ENCODE data around the gene THAP7.

The THAP7 gene

DNA sequence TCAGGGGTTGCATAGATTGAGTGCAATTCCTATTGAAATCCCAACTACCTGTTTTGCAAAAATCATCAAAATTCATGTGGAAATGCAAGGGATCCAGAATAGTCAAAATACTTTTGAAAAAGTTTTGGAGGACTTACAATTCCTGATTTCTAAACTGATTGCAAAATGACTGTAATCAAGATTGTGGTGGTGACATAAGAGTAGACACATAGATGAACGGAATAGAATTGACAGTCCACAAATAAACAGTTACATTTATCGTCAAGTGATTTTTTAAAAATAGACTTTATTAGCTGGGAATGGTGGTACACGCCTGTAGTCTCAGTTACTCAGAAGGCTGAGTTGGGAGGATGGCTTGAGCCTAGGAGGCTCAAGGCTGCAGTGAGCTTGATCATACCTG lies 33.1 kb upstream of the THAP7 start:
- H3K4me3 ChIP-seq (ENCODE audit: low read length), result no peak overlapping the region

DNA sequence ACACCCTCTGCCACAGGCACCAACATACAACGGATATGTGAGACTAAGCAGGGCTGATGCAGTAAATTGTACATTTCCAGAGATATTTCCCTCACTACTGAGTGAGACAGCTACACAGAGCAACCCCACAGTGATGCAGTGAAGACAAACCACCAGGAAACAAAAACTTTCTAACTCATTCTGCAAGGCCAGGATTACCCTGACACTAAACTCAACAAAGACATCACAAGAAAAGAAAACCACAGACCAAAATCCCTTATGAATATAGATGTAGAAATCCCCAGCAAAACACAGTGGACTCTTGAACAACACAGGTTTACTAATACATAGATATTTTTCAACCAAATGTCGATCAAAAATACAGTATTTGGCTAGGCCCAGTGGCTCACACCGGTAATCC lies 32.0 kb upstream of the THAP7 start:
- no peak overlapping the region for H3K4me3 ChIP-seq (ENCODE audit: low read length)
- TF ChIP-seq ZNF274 (IDR thresholded peaks at IDR 0.05; ENCODE audit: low read depth, low read length), result no peak

More for the DNA sequence above, 33.1 kb upstream of the THAP7 start:
- TF ChIP-seq ZNF274 (IDR thresholded peaks at IDR 0.05; ENCODE audit: low read depth, low read length), result no peak

DNA sequence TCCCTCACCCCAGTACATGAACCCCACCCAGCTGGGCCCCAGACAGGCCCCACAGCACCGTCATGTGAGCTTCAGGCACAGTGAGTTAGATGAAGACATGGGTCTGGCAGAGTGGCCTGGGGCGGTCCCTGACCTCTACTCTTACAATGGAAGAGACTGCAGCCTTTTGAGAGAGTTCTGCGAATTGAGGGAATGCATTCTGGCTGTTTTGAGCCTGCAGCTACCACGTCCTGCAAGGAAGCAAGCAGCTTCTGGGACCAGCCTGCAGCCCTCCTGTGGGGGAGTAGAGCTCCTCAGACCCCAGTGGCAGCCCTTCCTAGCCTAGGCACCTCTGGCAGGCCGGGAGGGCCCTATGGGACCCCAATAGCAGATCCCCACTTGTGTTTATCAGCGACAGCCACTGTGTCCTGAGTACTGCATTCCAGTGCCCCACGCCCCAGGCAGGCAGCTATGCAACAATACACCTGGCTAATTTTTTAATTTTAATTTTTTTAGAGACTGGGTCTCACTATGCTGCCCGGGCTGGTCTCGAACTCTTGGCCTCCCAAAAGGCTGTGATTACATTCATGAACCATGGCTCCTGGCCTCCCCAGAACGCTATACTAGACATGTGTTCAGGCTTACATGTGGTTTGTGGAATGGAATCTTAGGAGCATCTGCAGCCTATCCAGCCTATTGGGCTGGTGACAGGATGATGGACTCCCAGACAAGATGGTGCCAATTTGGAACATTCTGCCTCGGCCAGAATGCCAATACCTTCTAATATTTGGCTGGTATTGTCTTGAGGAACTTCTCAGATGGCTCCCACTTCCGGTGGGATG lies 31.2 kb upstream of the THAP7 start:
- H3K4me3 ChIP-seq (ENCODE audit: low read length), result no peak overlapping the region
- TF ChIP-seq ZNF274 (IDR thresholded peaks at IDR 0.05; ENCODE audit: low read depth, low read length), result no peak

DNA sequence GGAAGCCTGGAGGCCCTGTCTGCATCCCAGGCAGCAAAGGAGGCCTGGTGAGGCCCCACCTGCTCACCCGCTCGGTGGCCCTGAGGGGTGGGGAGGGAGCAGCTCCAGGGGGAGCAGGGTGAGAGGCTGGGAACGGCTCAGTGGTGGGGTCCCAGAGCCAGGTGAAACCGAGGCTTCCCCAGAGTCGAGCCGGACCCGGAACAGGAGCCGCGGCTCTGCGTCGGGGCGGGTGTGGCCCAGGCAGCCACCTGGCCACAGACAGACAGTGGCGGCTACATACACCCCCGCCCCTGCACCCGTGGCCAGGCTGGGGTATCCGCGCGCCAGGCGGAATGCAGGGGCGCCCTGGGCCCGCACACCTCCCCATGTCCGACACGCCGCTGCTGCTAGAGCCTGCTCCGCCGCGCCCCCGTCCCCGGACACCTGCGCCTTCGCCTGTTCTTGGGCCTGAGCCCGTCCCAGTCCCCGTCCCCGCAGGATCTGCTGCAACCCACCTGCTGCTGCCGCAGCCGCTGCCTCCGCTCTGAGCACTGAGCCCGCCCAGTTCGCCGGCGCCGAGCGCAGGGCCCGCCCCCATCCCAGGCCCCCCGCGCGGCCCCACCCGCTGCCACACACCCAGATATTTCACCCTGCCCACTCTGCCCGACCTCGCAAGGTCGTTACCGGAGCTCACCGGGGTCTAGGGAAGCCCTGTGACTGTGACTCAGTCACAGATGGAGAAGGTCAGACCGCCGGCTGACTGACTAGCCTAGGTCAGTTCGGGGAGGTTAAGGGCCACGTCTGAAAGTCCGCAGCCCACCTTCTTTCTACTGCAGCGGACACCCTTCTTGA lies 30.3 kb upstream of the THAP7 start, which contains the start of gene SLC7A4:
Gene SLC7A4, minus strand, starts transcription at position 525 of the 831 bp plus-strand sequence. CDS start 749 bp downstream, outside the sequence.
- no peak for TF ChIP-seq ZNF274 (IDR thresholded peaks at IDR 0.05; ENCODE audit: low read depth, low read length)
- H3K4me3 ChIP-seq (ENCODE audit: low read length), result no peak within 1 kb of the TSS

DNA sequence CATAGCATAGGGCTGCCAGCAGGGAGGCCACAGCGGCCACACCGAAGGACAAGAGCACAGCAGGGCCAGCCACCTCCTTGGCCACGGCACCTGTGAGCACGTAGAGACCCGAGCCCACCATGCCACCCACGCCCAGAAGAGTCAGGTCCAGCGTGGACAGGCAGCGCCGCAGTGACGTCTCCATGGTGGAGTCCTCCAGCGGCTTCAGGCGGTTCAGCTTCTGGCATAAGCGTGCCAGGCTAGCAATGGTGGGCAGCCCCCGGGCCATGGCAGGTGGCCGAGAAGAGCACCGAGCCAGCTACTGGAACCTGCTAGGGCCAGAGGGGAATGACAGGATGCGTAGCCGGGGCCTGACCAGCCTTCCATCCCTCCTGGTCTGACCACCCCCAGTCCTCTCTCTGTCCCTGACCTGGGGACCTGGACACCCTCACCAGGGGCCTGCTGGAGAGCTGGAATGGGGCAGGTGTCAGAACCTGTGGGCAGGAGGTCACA lies 29.7 kb upstream of the THAP7 start:
- H3K4me3 ChIP-seq (ENCODE audit: low read length), result no peak overlapping the region
- no peak for TF ChIP-seq ZNF274 (IDR thresholded peaks at IDR 0.05; ENCODE audit: low read depth, low read length)

DNA sequence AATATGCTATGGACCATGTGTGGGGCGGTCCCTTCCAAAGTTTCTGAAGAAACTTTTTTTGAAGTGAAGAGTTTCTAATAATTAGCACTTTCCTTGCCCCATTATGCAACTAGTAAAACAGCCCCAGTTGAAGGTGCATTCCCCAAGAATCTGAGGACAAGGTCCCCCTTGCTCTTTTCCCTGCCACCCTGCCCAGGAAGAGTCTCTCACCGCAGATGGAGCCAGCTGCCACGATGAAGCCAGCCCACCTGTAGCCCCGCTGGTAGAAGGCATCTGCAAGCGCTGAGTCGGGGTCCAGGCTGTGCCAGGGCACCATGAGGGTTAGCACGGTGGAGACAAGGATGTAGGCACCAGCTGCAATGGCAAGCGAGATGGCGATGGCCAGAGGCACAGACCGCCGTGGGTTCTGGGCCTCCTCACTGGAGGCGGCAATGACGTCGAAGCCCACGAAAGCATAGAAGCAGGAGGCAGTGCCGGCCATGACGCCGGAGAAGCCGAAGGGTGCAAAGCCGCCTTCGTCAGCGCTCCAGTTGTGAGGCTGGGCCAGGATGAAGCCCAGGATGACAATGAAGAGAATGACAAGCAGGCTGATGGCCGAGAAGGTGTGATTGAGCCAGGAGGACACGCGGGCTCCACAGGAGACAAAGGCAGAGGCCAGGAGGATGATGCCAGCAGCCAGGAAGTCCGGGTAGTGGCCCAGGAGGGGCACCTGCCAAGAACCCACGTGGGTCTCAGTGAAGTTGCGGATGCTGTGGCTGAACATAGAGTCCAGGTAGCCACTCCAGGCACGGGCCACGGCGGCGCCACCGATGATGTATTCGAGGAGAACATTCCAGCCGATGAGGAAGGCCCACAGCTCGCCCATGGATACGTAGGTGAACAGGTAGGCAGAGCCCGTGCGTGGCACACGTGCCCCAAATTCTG lies 29.0 kb upstream of the THAP7 start:
- H3K4me3 ChIP-seq (ENCODE audit: low read length), result no peak overlapping the region

DNA sequence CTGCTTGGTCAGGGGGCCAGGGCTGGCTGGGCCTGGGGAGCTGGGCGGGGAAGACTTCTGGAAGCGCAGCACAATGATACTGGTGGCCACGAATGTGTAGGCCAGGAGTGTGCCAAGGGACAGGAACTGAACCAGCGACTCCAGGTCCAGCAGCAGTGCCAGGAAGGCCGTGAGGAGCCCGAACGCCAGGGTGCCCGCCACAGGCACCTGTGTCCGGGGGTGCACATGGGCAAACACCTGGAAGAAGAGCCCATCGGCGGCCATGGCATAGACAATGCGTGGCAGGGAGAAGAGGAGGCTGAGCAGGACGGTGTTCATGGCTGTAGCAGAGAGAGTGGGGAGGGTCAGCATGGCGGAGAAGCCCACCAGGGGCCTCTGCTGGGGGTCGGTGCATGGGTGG lies 28.1 kb upstream of the THAP7 start:
- no peak overlapping the region for H3K4me3 ChIP-seq (ENCODE audit: low read length)
- TF ChIP-seq ZNF274 (IDR thresholded peaks at IDR 0.05; ENCODE audit: low read depth, low read length), result no peak

More for the DNA sequence above, 29.0 kb upstream of the THAP7 start:
- no peak for TF ChIP-seq ZNF274 (IDR thresholded peaks at IDR 0.05; ENCODE audit: low read depth, low read length)

DNA sequence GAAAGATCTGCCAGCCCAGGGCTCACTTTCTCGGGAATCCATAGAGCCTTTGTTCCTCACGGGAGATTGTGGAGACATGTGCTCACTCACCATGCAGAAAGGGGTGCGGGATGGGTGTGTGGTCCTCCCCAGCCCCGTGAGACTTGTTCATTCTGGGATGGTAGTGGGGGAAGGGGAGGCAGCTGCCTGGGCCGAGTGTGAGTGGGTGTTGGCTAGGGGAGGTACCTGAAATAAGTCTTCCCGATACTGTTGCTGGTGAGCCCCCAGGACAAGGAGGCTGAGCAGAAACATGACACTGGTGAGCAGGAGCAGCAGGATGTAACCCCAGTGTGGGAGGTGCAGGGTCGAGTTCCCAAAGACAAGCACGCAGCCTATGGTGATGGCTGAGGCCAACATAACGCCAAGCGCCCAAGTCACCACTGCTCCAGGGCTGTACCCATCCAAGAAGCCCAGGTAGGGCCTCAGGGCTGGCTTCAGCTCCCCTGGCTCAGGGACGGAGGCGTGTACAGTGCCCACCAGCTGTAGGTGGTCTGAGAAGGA lies 27.6 kb upstream of the THAP7 start:
- no peak overlapping the region for H3K4me3 ChIP-seq (ENCODE audit: low read length)
- TF ChIP-seq ZNF274 (IDR thresholded peaks at IDR 0.05; ENCODE audit: low read depth, low read length), result no peak

DNA sequence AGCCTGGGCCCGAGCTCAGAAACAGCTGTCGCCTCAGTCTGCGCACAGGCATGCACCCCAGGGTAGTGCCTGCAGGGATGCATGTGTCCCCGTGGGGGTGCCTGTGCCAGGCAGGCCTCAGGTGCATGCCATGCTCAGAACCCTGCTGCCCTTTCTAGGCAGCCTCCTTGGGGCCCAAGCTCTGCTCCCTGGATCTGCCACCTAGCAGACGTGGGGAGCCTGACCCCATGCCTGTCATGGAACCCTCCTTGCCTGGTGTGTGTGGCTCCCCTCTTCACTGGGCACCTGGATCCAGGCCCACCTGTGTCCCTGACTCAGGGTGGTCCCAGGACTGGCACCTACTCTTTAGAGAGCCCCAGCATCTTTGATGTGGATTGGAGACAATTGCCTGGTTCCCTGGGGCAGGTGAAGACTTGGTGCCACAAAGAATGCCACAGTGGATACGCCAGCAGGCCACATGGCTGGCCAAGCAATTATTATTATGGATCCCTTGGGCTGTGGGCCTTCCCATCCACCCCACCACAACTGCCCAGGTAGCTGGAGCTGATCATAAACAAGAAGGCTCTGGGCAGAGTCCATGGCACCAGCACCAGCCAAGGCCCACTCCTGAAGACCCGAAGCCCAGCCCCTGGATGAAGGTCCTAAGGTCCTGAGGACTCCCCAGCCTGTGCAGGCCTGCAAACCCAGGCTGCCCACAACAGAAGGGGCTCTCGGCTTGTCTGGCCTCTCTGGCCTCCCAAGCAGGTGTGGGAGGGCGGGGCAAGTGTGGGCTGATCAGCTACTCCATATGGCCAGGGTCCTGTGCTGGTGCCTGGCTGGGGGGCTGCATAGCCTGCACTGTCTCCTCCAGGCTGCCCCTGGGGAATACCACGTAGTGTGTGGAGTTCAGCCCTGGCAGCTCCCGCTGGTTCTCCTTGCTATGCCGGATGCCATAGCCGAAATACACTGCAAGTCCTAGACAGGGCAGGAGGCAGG lies 26.6 kb upstream of the THAP7 start:
- no peak overlapping the region for H3K4me3 ChIP-seq (ENCODE audit: low read length)
- TF ChIP-seq ZNF274 (IDR thresholded peaks at IDR 0.05; ENCODE audit: low read depth, low read length), result no peak

DNA sequence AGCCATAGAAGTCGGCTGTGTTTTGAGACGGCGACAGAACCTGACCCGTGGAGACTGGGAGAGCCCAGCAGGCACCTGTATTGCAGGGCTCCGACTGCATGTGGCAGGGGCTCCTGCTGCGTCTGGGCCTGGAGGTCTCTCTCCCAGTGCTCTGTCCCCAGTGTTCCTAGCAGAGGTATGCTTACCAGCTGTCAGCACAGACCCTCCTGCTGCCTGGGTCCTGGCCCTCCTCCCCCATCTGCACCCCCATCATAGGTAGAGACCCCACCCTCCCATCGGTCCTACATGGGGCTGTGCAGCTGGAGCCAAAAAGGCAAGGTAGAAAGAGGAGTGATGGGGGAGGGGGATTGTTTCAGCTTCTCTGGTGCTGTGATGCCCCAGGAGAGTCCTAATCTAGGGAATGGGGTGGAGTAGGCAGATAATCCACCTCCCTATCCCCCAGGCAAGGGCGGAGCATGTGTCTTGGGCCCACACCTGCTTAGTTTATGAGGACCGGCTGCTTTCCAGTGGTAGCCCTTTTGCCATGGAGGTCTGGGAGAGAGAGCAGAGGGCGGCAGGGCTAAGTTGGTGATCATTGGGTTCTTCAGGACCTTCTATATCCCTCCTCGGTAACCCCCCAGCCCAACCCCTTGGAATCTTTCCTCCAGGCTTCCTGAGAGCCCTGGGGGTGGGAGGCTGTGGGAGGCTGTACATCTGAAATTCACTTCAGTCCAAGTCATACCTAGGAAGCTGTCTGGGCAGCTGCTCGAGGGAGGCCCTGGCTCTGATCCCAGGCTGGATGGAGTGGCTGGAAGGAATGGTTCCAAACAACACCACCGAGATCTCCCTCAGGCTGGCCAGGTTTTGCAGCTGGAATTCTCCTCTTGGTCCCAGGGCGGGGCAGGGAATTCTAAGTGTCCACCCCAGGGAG lies 25.1 kb upstream of the THAP7 start:
- TF ChIP-seq ZNF274 (IDR thresholded peaks at IDR 0.05; ENCODE audit: low read depth, low read length), result no peak
- H3K4me3 ChIP-seq (ENCODE audit: low read length), result no peak overlapping the region
